Endothelial cell of umbilical vein (primary cell): ENCODE measurements around the gene ODAD3.
"Not testable (repeated sequence)": the region's sequence is repeated elsewhere in the genome, so short reads cannot be mapped to it uniquely, and the experiment has no call there.

Experiments used
- CTCF ChIP-seq, 2 donors: IDR thresholded peaks; 1 replicate in 1 of 2; 2 replicates in 1 of 2; pipeline ENCODE4 v1.5.1; 2011; ENCODE audit warnings: low read length in 2 of 2, mild to moderate bottlenecking in 2 of 2, moderate library complexity in 2 of 2, control low read depth in 1 of 2, inconsistent platforms in 1 of 2, low read depth in 1 of 2; ENCODE audit not compliant: insufficient read depth in 1 of 2; ENCODE audit errors: extremely low read depth in 1 of 2
- EZH2 ChIP-seq: IDR thresholded peaks from 2 replicates; pipeline ENCODE4 v1.6.1; 2012; ENCODE audit warnings: borderline replicate concordance, low read depth, mild to moderate bottlenecking, moderate library complexity, low read length, inconsistent platforms; ENCODE audit not compliant: severe bottlenecking
- JUN ChIP-seq: IDR thresholded peaks from 2 replicates; pipeline ENCODE4 v1.6.1; 2011; ENCODE audit warnings: borderline replicate concordance, low read depth; ENCODE audit not compliant: insufficient read length, insufficient read depth
- MAX ChIP-seq: IDR thresholded peaks from 2 replicates; pipeline ENCODE4 v1.6.1; 2011; ENCODE audit not compliant: insufficient read depth, insufficient read length
- MYC ChIP-seq: IDR thresholded peaks from one replicate; pipeline ENCODE4 v1.6.1; 2011; ENCODE audit warnings: mild to moderate bottlenecking, low read depth, low read length
- POLR2A ChIP-seq: IDR thresholded peaks from 2 replicates; pipeline ENCODE4 v1.6.1; 2012; ENCODE audit warnings: low read depth, mild to moderate bottlenecking, control low read depth, low read length
- POLR2AphosphoS5 ChIP-seq: IDR thresholded peaks from 2 replicates; pipeline ENCODE4 v1.6.1; 2012; ENCODE audit warnings: low read depth, mild to moderate bottlenecking, control low read depth, low read length, moderate library complexity; ENCODE audit not compliant: insufficient read depth

- TF ChIP-seq CTCF (IDR thresholded peaks at IDR 0.05; ENCODE audit: extremely low read depth in 1 of 2, insufficient read depth in 1 of 2, low read depth in 1 of 2, low read length in 2 of 2); POLR2A; EZH2; MAX; POLR2AphosphoS5; JUN; MYC: not testable (repeated sequence)
Measured at GRCh38 chr19:11379269-11379845, 55.6 kb downstream of the ODAD3 start.
